ENCODE measurements around the gene TOR1AIP2. TPM values are rescaled to one million over a fixed set of nuclear protein-coding genes. Genes with fewer than 3 reads are reported as not detected.
"Not testable (repeated sequence)": the region's sequence is repeated elsewhere in the genome, so short reads cannot be mapped to it uniquely, and the experiment has no call there.

Gene TOR1AIP2
- total and polyA plus RNA-seq, 5 experiments from 2014 or later, result 7.6 to 52.8 (median 12.5) TPM

DNA sequence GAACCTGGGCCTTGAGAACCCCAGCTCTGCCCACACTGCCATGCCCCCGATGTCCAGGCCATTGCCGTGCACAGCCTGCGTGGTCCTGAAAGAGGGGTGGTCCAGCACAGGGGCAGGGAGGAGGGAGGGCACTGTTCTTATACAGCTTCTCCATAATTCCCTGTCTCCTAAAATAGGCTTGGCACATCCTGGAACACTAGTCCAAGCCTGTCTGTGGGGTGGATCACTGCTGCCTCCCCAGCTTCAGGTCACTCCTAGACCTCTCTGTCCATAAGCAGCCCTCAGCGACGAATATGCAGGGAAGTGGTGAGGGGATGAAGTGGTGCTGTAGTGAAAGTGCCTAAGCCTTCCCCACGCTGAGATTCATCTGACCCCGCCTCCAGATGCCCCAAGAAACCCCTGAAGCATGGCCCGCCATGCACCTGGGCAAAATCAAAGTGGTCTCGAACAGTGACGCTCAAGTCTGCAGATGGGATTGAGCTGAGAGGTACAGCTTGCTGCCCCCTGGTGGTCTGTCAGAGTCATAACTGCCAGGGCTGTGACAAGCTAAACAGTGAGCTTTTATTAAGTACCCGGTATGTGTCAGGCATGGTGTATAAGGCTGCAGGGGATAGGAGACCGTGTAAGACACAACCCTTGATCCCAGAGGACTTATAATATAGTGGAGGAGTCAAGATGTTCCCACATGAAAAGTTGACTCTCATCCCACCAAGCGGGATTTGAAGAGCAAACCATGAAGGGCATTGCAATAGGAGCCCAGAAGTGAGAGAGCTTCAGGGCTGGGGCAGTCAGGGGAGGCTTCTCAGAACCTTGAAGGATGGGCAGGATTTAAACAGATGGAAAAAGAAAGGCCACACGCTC is 67.9 kb downstream of the TOR1AIP2 start:
- H3K27ac Mint-ChIP-seq, result peak overlapping the region in 5 of 10 donors; percentile 30 to 72 (median 46)
- POLR2A ChIA-PET, result interaction anchor here (0.6 to 1.7 kb wide), 2 partner anchors 22 to 100 kb away, joined by 3 to 4 read pairs; no protein-coding TSS in a partner anchor
- H3K4me3 Mint-ChIP-seq, result peak overlapping the region in 2 of 10 donors; percentile 3 to 37
- H3K9me3 Mint-ChIP-seq, result no peaks in the 10 kb centered on the region
- DNase-seq (peak; percentile 65 to 81 (median 75)), ATAC-seq (peak; percentile 75 to 82)
- peaks cover 5 to 14% (median 11%) of the 10 kb centered on the region in 4 donors for H3K4me1 Mint-ChIP-seq
- peaks cover 0 to 22% (median 4%) of the 10 kb centered on the region in 5 donors for H3K27me3 Mint-ChIP-seq
- H3K36me3 Mint-ChIP-seq, result no peaks in the 10 kb centered on the region

GRCh38 chr1:179808503-179808902 is 69.1 kb downstream of the TOR1AIP2 start:
- peak overlapping the region in 2 of 10 donors; percentile 8 to 15 for H3K27ac Mint-ChIP-seq
- H3K4me3 Mint-ChIP-seq, result no peak overlapping the region

GRCh38 chr1:179807691-179808485 is 69.7 kb downstream of the TOR1AIP2 start:
- H3K27me3 Mint-ChIP-seq, result peaks cover 0 to 22% (median 4%) of the 10 kb centered on the region in 5 donors
- H3K27ac Mint-ChIP-seq, result peak overlapping the region in 2 of 10 donors; percentile 8 to 15
- no peak for ATAC-seq
- H3K4me3 Mint-ChIP-seq, result no peak overlapping the region
- no peaks in the 10 kb centered on the region for H3K36me3 Mint-ChIP-seq
- DNase-seq, result no peak
- POLR2A ChIA-PET, result no interaction called here
- H3K9me3 Mint-ChIP-seq, result no peaks in the 10 kb centered on the region
- H3K4me1 Mint-ChIP-seq, result peaks cover 3 to 7% (median 4%) of the 10 kb centered on the region in 4 donors

More at GRCh38 chr1:179808503-179808902, 69.1 kb downstream of the TOR1AIP2 start:
- Mint-ChIP-seq H3K36me3 (no peaks in the 10 kb centered on the region), H3K27me3 (peaks cover 0 to 22% (median 4%) of the 10 kb centered on the region in 5 donors), H3K9me3 (no peaks in the 10 kb centered on the region), H3K4me1 (peaks cover 3 to 7% (median 4%) of the 10 kb centered on the region in 4 donors)
- POLR2A ChIA-PET, result no interaction called here
- ATAC-seq (no peak), DNase-seq (no peak)

DNA sequence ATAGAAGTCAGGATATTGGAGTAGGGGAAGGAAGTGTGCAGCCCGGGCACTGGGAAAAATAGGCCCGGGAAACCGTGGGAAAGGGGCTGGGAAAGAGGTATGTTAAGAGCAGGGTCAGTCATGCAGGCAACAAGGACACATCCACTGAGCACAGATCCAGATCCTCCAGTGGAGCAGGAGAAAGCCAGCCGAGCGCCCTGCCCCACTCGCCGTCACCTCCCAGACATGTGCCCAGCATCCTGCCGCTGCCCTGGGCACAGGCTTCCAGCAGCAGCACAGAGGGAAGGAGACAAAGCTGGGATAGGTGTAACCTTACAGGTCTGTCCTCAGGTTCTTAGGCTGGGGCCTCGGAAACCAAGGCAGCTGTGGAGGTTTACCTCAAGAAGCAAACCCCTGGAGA is 70.3 kb downstream of the TOR1AIP2 start:
- POLR2A ChIA-PET, result no interaction called here
- DNase-seq (no peak), ATAC-seq (no peak)
- Mint-ChIP-seq H3K4me3 (no peak overlapping the region), H3K4me1 (peaks cover 3 to 7% (median 4%) of the 10 kb centered on the region in 4 donors), H3K27ac (no peak overlapping the region), H3K27me3 (peaks cover 0 to 22% (median 4%) of the 10 kb centered on the region in 5 donors), H3K36me3 (no peaks in the 10 kb centered on the region), H3K9me3 (no peaks in the 10 kb centered on the region)

GRCh38 chr1:179806333-179806732 is 71.3 kb downstream of the TOR1AIP2 start:
- POLR2A ChIA-PET, result no interaction called here

GRCh38 chr1:179805291-179806195 is 72.1 kb downstream of the TOR1AIP2 start:
- H3K27me3 Mint-ChIP-seq, result peaks cover 0 to 12% (median 5%) of the 10 kb centered on the region in 5 donors
- POLR2A ChIA-PET, result no interaction called here
- no peak overlapping the region for H3K4me3 Mint-ChIP-seq
- H3K4me1 Mint-ChIP-seq, result peaks cover 3 to 7% (median 4%) of the 10 kb centered on the region in 4 donors
- H3K27ac Mint-ChIP-seq, result peak overlapping the region in 3 of 10 donors; percentile 18 to 84 (median 55)
- no peak for DNase-seq
- H3K36me3 Mint-ChIP-seq, result no peaks in the 10 kb centered on the region
- ATAC-seq, result no peak
- H3K9me3 Mint-ChIP-seq, result no peaks in the 10 kb centered on the region

More at GRCh38 chr1:179806333-179806732, 71.3 kb downstream of the TOR1AIP2 start:
- H3K27ac Mint-ChIP-seq, result no peak overlapping the region
- H3K9me3 Mint-ChIP-seq, result no peaks in the 10 kb centered on the region
- DNase-seq (no peak), ATAC-seq (no peak)
- no peak overlapping the region for H3K4me3 Mint-ChIP-seq
- peaks cover 0 to 19% (median 4%) of the 10 kb centered on the region in 5 donors for H3K27me3 Mint-ChIP-seq
- H3K4me1 Mint-ChIP-seq, result peaks cover 3 to 7% (median 4%) of the 10 kb centered on the region in 4 donors
- H3K36me3 Mint-ChIP-seq, result no peaks in the 10 kb centered on the region

- ATAC-seq, POLR2A ChIA-PET, H3K36me3 Mint-ChIP-seq, H3K27me3 Mint-ChIP-seq, H3K9me3 Mint-ChIP-seq, DNase-seq, H3K4me3 Mint-ChIP-seq, H3K27ac Mint-ChIP-seq, H3K4me1 Mint-ChIP-seq: not testable (repeated sequence)
Observed at GRCh38 chr1:179804417-179804816, 73.2 kb downstream of the TOR1AIP2 start.

GRCh38 chr1:179803918-179804317 is 73.7 kb downstream of the TOR1AIP2 start:
- no peak overlapping the region for H3K27ac Mint-ChIP-seq
- POLR2A ChIA-PET, result no interaction called here
- H3K9me3 Mint-ChIP-seq, result no peaks in the 10 kb centered on the region
- no peak for DNase-seq
- no peak overlapping the region for H3K4me3 Mint-ChIP-seq
- H3K4me1 Mint-ChIP-seq, result peaks cover 0 to 2% (median 0%) of the 10 kb centered on the region in 4 donors
- no peak for ATAC-seq
- H3K36me3 Mint-ChIP-seq, result no peaks in the 10 kb centered on the region
- peaks cover 0 to 5% (median 1%) of the 10 kb centered on the region in 5 donors for H3K27me3 Mint-ChIP-seq

GRCh38 chr1:179803104-179803503 is 74.5 kb downstream of the TOR1AIP2 start:
- Mint-ChIP-seq H3K27me3 (peaks cover 0 to 5% (median 1%) of the 10 kb centered on the region in 5 donors), H3K4me3 (no peak overlapping the region), H3K9me3 (no peaks in the 10 kb centered on the region), H3K27ac (peak overlapping the region in 1 of 10 donors; percentile 6), H3K36me3 (no peaks in the 10 kb centered on the region), H3K4me1 (peaks cover 0 to 2% (median 0%) of the 10 kb centered on the region in 4 donors)
- POLR2A ChIA-PET, result no interaction called here
- DNase-seq (no peak), ATAC-seq (no peak)

DNA sequence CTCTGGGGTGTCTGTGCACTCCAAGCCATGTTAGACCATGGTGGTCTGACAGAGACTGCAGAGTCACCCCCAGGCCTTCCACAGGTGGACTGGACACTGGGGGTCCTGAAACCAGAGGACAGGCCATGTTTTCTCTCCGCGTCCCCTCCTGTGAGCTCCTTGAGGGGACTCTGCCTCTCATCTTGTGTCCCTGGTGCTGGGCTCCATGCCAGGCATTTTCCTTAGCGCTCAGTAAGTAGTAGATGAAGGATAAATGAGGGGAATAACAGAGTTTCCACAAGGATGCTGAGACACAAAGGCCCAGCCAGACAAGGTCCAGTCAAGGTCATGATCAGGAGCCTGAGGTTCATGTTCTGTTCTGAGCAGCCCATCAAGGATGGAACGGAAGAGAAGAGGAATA is 77.1 kb downstream of the TOR1AIP2 start:
- no peak for ATAC-seq

GRCh38 chr1:179798864-179799516 is 78.6 kb downstream of the TOR1AIP2 start:
- H3K9me3 Mint-ChIP-seq, result no peaks in the 10 kb centered on the region
- ATAC-seq (no peak), DNase-seq (no peak)
- POLR2A ChIA-PET, result no interaction called here
- H3K4me1 Mint-ChIP-seq, result peaks cover 0 to 3% (median 0%) of the 10 kb centered on the region in 4 donors
- no peaks in the 10 kb centered on the region for H3K36me3 Mint-ChIP-seq
- H3K27ac Mint-ChIP-seq, result no peak overlapping the region
- H3K4me3 Mint-ChIP-seq, result no peak overlapping the region
- H3K27me3 Mint-ChIP-seq, result peaks cover 0 to 5% (median 1%) of the 10 kb centered on the region in 5 donors

More for the DNA sequence above, 77.1 kb downstream of the TOR1AIP2 start:
- Mint-ChIP-seq H3K27me3 (peaks cover 0 to 5% (median 1%) of the 10 kb centered on the region in 5 donors), H3K9me3 (no peaks in the 10 kb centered on the region), H3K4me3 (no peak overlapping the region), H3K4me1 (peaks cover 0 to 3% (median 0%) of the 10 kb centered on the region in 4 donors), H3K36me3 (no peaks in the 10 kb centered on the region), H3K27ac (no peak overlapping the region)
- no peak for DNase-seq
- POLR2A ChIA-PET, result no interaction called here

Measured in naive thymus-derived CD8-positive, alpha-beta T cell (primary cell).